ENCODE measurements around the gene TUSC2. TPM values are rescaled to one million over a fixed set of nuclear protein-coding genes. Genes with fewer than 3 reads are reported as not detected.

Gene TUSC2
- total and polyA plus RNA-seq, 2 of the 8 experiments (the other 6 are each of a cell fraction or from before 2014, with no cell fraction given) = 33.3 to 65.4 TPM

- no peak overlapping the region for H3K9ac ChIP-seq (replicated peaks in 1 of 4; ENCODE audit: extremely low read depth in 1 of 4, low read depth in 3 of 4, low read length in 3 of 4)
- peak in 1 of 3 experiments; percentile 26; a peak in 1 of 4 replicates for TF ChIP-seq CTCF (IDR thresholded peaks at IDR 0.05; ENCODE audit: control extremely low read depth in 1 of 3, insufficient read depth in 1 of 3, low read depth in 1 of 3, low read length in 3 of 3)
- no peak for TF ChIP-seq TAF7 (optimal IDR thresholded peaks at IDR 0.05; ENCODE audit: borderline replicate concordance, low read depth, low read length)
- TF ChIP-seq TBP (IDR thresholded peaks at IDR 0.05; ENCODE audit: low read depth, low read length) = no peak
- H3K4ac ChIP-seq (replicated peaks; ENCODE audit: insufficient read length, low read depth, low read length) = no peak overlapping the region
- H3K4me1 ChIP-seq (replicated peaks in 1 of 4; ENCODE audit: control insufficient read depth in 3 of 4, insufficient read depth in 4 of 4, low read length in 3 of 4) = peaks cover 0 to 15% (median 9%) of the 10 kb centered on the region in 4 experiments; a peak in 6 of 7 replicates
- no peak overlapping the region for H2BK20ac ChIP-seq (ENCODE audit: low read length)
- no peak overlapping the region for H2BK12ac ChIP-seq (ENCODE audit: low read depth, low read length)
- ChIA-PET CTCF (ENCODE audit: partially characterized antibody) (interaction anchor here (0.9 to 13.4 kb wide), 11 partner anchors 10 to 198 kb away, joined by 3 to 136 read pairs (median 6); partner anchors contain the start of gene HYAL1), POLR2A (ENCODE audit: partially characterized antibody) (interaction anchor here (0.8 to 3.3 kb wide), 4 partner anchors 8 to 15 kb away, joined by 3 to 16 read pairs (median 4); partner anchors contain the start of gene RASSF1)
- H3K79me1 ChIP-seq (ENCODE audit: low read depth, low read length) = peaks cover 12% of the 10 kb centered on the region
- H3K18ac ChIP-seq (ENCODE audit: extremely low read depth, low read length) = no peak overlapping the region
- no peak overlapping the region for H2BK120ac ChIP-seq (replicated peaks; ENCODE audit: low read depth, low read length)
- H3K4me3 ChIP-seq (ENCODE audit: extremely low read depth in 1 of 4, insufficient read depth in 2 of 4, low read depth in 3 of 4, low read length in 4 of 4) = no peak overlapping the region
- H3K56ac ChIP-seq (replicated peaks; ENCODE audit: insufficient read length, low read depth, low read length) = no peak overlapping the region
- H3K27ac ChIP-seq (ENCODE audit: low read depth, low read length) = no peak overlapping the region
- no peak overlapping the region for H3K14ac ChIP-seq (ENCODE audit: insufficient read length)
- no peak overlapping the region for H2AFZ ChIP-seq (ENCODE audit: low read length)
- FAIRE-seq (no peak), DNase-seq (ENCODE audit: low read depth in 1 of 2, low spot score in 2 of 2) (no peak)
- no peak overlapping the region for H2BK5ac ChIP-seq (ENCODE audit: low read depth, low read length)
- no peak overlapping the region for H2AK5ac ChIP-seq (ENCODE audit: low read depth, low read length)
- peaks cover 4 to 10% (median 6%) of the 10 kb centered on the region in 4 experiments; a peak in 5 of 8 replicates for H3K36me3 ChIP-seq (ENCODE audit: control insufficient read depth in 2 of 4, insufficient read depth in 4 of 4, low read length in 3 of 4)
- no peak overlapping the region for H3K4me2 ChIP-seq (ENCODE audit: insufficient read depth in 1 of 2, low read depth in 2 of 2, low read length in 2 of 2)
- no peaks in the 10 kb centered on the region for H3K9me3 ChIP-seq (ENCODE audit: insufficient read depth in 2 of 2, low read depth in 1 of 2, low read length in 1 of 2)
- H3K27me3 ChIP-seq (replicated peaks in 1 of 4; ENCODE audit: control insufficient read depth in 3 of 4, extremely low read depth in 1 of 4, insufficient read depth in 3 of 4, low read length in 3 of 4) = no peaks in the 10 kb centered on the region; a peak in 1 of 7 replicates
- H3K23ac ChIP-seq (ENCODE audit: insufficient read length) = no peak overlapping the region
- peaks cover 6 to 12% of the 10 kb centered on the region in 2 experiments for H4K20me1 ChIP-seq (replicated peaks in 1 of 2; ENCODE audit: control insufficient read depth in 1 of 2, insufficient read depth in 2 of 2, low read length in 2 of 2)
- 68% methylated on average over 2 of the region's 2 CpGs; no CpG with 5 or more reads in 1 of the 2 experiments for WGBS, 2 experiments (ENCODE audit: extremely low coverage in 1 of 2, insufficient coverage in 1 of 2, insufficient read length in 1 of 2, insufficient replicate concordance in 2 of 2, low coverage in 1 of 2, low lambda C conversion rate in 2 of 2, missing lambda C conversion rate in 1 of 2)
- H3K23me2 ChIP-seq (ENCODE audit: low read depth, low read length) = peaks cover 10% of the 10 kb centered on the region
- peaks cover 0 to 15% of the 10 kb centered on the region in 2 experiments; a peak in 2 of 4 replicates for H3K79me2 ChIP-seq (ENCODE audit: control insufficient read depth in 1 of 2, insufficient read depth in 2 of 2, low read length in 2 of 2)
- H4K5ac ChIP-seq (ENCODE audit: insufficient read length, low read depth, low read length) = no peak overlapping the region
- no peak overlapping the region for H4K91ac ChIP-seq (replicated peaks; ENCODE audit: insufficient read length, low read length)
- H2BK15ac ChIP-seq (ENCODE audit: low read length) = no peak overlapping the region
- no peak overlapping the region for H4K8ac ChIP-seq (ENCODE audit: extremely low read depth, insufficient read depth, low read length)
Observed at GRCh38 chr3:50352781-50353180, 24.8 kb upstream of the TUSC2 start.
